ENCODE results near the gene ZMIZ1.

- TF ChIP-seq POLR2A (IDR thresholded peaks at IDR 0.05) (no peak), CTCF (IDR thresholded peaks at IDR 0.05) (no peak)
Observed at GRCh38 chr10:79048639-79049550, 19.9 kb upstream of the ZMIZ1 start.
